Stimulated activated CD8-positive, alpha-beta memory T cell treated with anti-CD3 and anti-CD28 coated beads, Interleukin-12 subunit alpha, Interleukin-12 subunit beta, amount 100 ng/mL, for 24 hours (primary cell): ENCODE results near the gene TBX4.
"Not testable (repeated sequence)": the region's sequence is repeated elsewhere in the genome, so short reads cannot be mapped to it uniquely, and the experiment has no call there.

Experiments used
- DNase-seq: peaks from one replicate; pipeline ENCODE4 v3.0.0-alpha.2; 2020; ENCODE audit errors: extremely low read depth

The TBX4 gene

DNA sequence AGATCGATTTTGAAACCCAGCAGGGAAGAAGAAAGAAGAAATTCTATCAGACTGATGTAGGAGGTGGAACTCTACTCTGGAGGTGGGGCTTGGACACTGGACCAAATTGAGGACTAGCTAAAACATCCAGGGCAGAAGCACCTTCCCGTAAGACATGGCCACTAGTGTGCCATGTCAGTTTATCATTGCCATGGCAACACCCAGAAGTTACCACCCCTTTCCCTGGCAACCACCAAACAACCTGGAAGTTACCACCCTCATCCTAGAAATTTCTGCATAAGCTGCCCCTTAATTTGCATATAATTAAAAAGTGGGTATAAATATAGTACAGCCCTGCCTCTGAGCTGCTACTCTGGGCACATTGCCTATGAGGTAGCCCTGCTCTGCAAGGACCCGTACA, 72.1 kb downstream of the TBX4 start:
- DNase-seq: no peak

GRCh38 chr17:61527441-61527840, 75.2 kb downstream of the TBX4 start:
- not testable (repeated sequence) for DNase-seq

DNA sequence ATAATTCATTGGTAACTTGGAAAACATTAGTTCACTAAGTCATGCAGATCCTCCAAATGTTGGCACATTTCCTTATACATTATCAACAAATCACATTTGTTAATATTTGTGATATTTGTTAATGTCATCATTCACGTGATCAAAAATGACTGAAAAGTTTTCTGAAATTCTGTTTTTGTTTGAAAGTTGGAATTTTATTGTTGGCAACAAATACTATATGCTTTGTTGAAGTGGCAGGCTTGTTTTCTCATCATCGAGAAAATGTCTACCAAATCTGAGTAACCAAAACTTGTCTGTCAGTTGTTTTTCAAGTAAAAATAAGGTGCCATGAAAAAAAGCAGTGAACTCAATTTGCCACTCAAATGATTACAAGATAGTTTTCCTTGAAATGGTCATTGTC, 75.9 kb downstream of the TBX4 start:
- DNase-seq: no peak

- DNase-seq: no peak
Observed at GRCh38 chr17:61531223-61531622, 79.0 kb downstream of the TBX4 start.

DNA sequence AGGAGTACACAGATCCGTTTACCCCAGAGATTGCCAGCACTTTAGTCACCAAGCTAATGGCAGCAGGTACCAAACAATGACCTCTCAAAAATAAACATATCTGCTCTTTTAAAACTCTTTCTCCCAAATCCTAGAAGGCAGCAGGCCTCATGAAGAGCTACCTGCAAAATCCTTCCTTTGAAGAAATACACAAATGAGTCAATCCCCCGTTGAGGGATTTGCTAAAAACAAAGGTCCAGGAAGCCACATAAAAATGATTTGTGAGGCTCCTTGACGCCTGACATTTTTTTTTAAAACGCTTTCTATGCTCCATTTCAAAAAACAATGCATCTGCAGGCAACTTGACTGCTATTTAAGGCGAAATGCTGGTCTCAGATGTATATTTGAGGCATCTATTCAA, 80.6 kb downstream of the TBX4 start:
- no peak for DNase-seq

GRCh38 chr17:61533797-61534196, 81.6 kb downstream of the TBX4 start:
- DNase-seq: no peak

DNA sequence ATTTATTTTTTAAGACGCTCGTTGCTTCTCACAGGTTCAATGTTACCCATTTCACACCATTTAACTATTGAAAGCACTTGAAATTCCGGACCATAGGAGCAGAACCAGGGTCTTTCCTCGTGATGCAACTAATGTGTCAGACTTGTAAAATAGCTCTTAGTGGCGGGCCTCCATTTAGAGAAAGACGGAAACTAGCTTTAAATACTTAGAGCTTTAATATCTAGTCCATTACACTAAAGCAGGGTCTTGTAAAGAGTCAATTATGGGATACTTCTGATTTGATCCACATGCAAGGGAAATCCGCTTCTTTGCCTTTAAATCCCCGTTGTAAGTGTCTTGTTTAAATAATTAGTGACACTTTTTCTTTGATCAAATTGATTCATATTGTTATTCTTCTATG, 82.2 kb downstream of the TBX4 start:
- no peak for DNase-seq
